Activated naive CD4-positive, alpha-beta T cell treated with anti-CD3 and anti-CD28 coated beads, Interleukin-2, amount 10 ng/mL, durations not matched to agents 7 days and 5 days (primary cell): ENCODE measurements around the gene PLEKHG5.

Source experiments
- CTCF ChIA-PET: fragments of 350-600 bp; sonication (Branson Sonifier 250); formaldehyde crosslinking; loops from one replicate; lab custom pipeline; 2021; ENCODE audit warnings: antibody characterized with exemption; lab: Charles Lee
- DNase-seq: peaks from one replicate; pipeline ENCODE4 v3.0.0-alpha.2; 2020
- H3K27ac Mint-ChIP-seq: one replicate; pipeline ENCODE4 v1.8.0; 2021; ENCODE audit warnings: mild to moderate bottlenecking, moderate library complexity, mixed read lengths
- H3K27me3 Mint-ChIP-seq: one replicate; pipeline ENCODE4 v1.8.0; 2021; ENCODE audit warnings: mild to moderate bottlenecking, mixed read lengths
- H3K36me3 Mint-ChIP-seq: one replicate; pipeline ENCODE4 v1.8.0; 2021; ENCODE audit warnings: mixed read lengths
- H3K4me1 Mint-ChIP-seq: one replicate; pipeline ENCODE4 v1.8.0; 2021; ENCODE audit warnings: mixed read lengths
- H3K4me3 Mint-ChIP-seq: one replicate; pipeline ENCODE4 v1.8.0; 2021; ENCODE audit warnings: mild to moderate bottlenecking, moderate library complexity, mixed read lengths
- H3K9me3 Mint-ChIP-seq: one replicate; pipeline ENCODE4 v1.8.0; 2021; ENCODE audit warnings: mixed read lengths

The PLEKHG5 gene

GRCh38 chr1:6487804-6488484 lies 3.5 kb downstream of the PLEKHG5 start:
- H3K4me1 Mint-ChIP-seq: peaks cover 27% of the 10 kb centered on the region
- H3K36me3 Mint-ChIP-seq: no peaks in the 10 kb centered on the region
- no peak overlapping the region for H3K4me3 Mint-ChIP-seq
- H3K27ac Mint-ChIP-seq: no peak overlapping the region
- DNase-seq: no peak
- no peaks in the 10 kb centered on the region for H3K9me3 Mint-ChIP-seq
- CTCF ChIA-PET: interaction anchor here (0.9 to 4.4 kb wide), 8 partner anchors 17 to 241 kb away, joined by 3 to 43 read pairs (median 6); partner anchors contain the start of genes NOL9, TAS1R1 and TNFRSF25
- peaks cover 50% of the 10 kb centered on the region for H3K27me3 Mint-ChIP-seq

GRCh38 chr1:6486433-6487011 lies 4.9 kb downstream of the PLEKHG5 start:
- H3K4me3 Mint-ChIP-seq: no peak overlapping the region
- no peaks in the 10 kb centered on the region for H3K9me3 Mint-ChIP-seq
- peak; percentile 93 for DNase-seq
- CTCF ChIA-PET: interaction anchor here (0.8 to 4.4 kb wide), 5 partner anchors 21 to 164 kb away, joined by 3 to 43 read pairs (median 3); partner anchors contain the start of genes NOL9, TAS1R1 and TNFRSF25
- H3K27me3 Mint-ChIP-seq: peaks cover 64% of the 10 kb centered on the region
- no peaks in the 10 kb centered on the region for H3K36me3 Mint-ChIP-seq
- peak overlapping the region; percentile 11 for H3K27ac Mint-ChIP-seq
- H3K4me1 Mint-ChIP-seq: peaks cover 14% of the 10 kb centered on the region

- no peak for DNase-seq
- H3K27me3 Mint-ChIP-seq: peaks cover 71% of the 10 kb centered on the region
- CTCF ChIA-PET: interaction anchor here (0.8 to 4.4 kb wide), 4 partner anchors 8 to 165 kb away, joined by 3 to 43 read pairs (median 3); partner anchors contain the start of gene TNFRSF25
- H3K4me1 Mint-ChIP-seq: peaks cover 9% of the 10 kb centered on the region
- H3K27ac Mint-ChIP-seq: no peak overlapping the region
- H3K4me3 Mint-ChIP-seq: no peak overlapping the region
- no peaks in the 10 kb centered on the region for H3K36me3 Mint-ChIP-seq
- H3K9me3 Mint-ChIP-seq: no peaks in the 10 kb centered on the region
Measured at GRCh38 chr1:6485168-6486101, 6.0 kb downstream of the PLEKHG5 start.

GRCh38 chr1:6484826-6485167 lies 6.7 kb downstream of the PLEKHG5 start:
- Mint-ChIP-seq H3K27me3 (peaks cover 71% of the 10 kb centered on the region), H3K4me3 (no peak overlapping the region), H3K27ac (no peak overlapping the region), H3K9me3 (no peaks in the 10 kb centered on the region), H3K36me3 (no peaks in the 10 kb centered on the region), H3K4me1 (peaks cover 9% of the 10 kb centered on the region)
- CTCF ChIA-PET: interaction anchor here (0.6 to 4.4 kb wide), 4 partner anchors 36 to 162 kb away, joined by 3 to 43 read pairs (median 3); no protein-coding TSS in a partner anchor
- DNase-seq: no peak

- H3K36me3 Mint-ChIP-seq: no peaks in the 10 kb centered on the region
- CTCF ChIA-PET: interaction anchor here (1.1 kb wide), 1 partner anchor 162 kb away, joined by 3 read pairs; no protein-coding TSS in a partner anchor
- H3K27me3 Mint-ChIP-seq: peaks cover 71% of the 10 kb centered on the region
- H3K4me1 Mint-ChIP-seq: peaks cover 9% of the 10 kb centered on the region
- no peak overlapping the region for H3K27ac Mint-ChIP-seq
- H3K4me3 Mint-ChIP-seq: no peak overlapping the region
- no peak for DNase-seq
- no peaks in the 10 kb centered on the region for H3K9me3 Mint-ChIP-seq
Measured at GRCh38 chr1:6483761-6484117, 7.7 kb downstream of the PLEKHG5 start.

GRCh38 chr1:6483017-6483760 lies 8.3 kb downstream of the PLEKHG5 start:
- H3K36me3 Mint-ChIP-seq: no peaks in the 10 kb centered on the region
- H3K4me3 Mint-ChIP-seq: no peak overlapping the region
- no peaks in the 10 kb centered on the region for H3K9me3 Mint-ChIP-seq
- H3K27ac Mint-ChIP-seq: no peak overlapping the region
- peaks cover 67% of the 10 kb centered on the region for H3K27me3 Mint-ChIP-seq
- no peak for DNase-seq
- CTCF ChIA-PET: no interaction called here
- peaks cover 9% of the 10 kb centered on the region for H3K4me1 Mint-ChIP-seq

GRCh38 chr1:6481820-6482219 lies 9.6 kb downstream of the PLEKHG5 start:
- Mint-ChIP-seq H3K9me3 (no peaks in the 10 kb centered on the region), H3K4me1 (peaks cover 9% of the 10 kb centered on the region), H3K27ac (no peak overlapping the region), H3K36me3 (no peaks in the 10 kb centered on the region), H3K4me3 (no peak overlapping the region), H3K27me3 (peaks cover 70% of the 10 kb centered on the region)
- CTCF ChIA-PET: no interaction called here
- DNase-seq: no peak

GRCh38 chr1:6477039-6477820 lies 14.2 kb downstream of the PLEKHG5 start:
- H3K27ac Mint-ChIP-seq: no peak overlapping the region
- H3K4me3 Mint-ChIP-seq: no peak overlapping the region

GRCh38 chr1:6476483-6476882 lies 15.0 kb downstream of the PLEKHG5 start:
- H3K27me3 Mint-ChIP-seq: peaks cover 30% of the 10 kb centered on the region
- H3K27ac Mint-ChIP-seq: no peak overlapping the region
- CTCF ChIA-PET: interaction anchor here (0.8 to 1.5 kb wide), 6 partner anchors 9 to 53 kb away, joined by 3 to 5 read pairs (median 3); no protein-coding TSS in a partner anchor
- no peak for DNase-seq
- no peaks in the 10 kb centered on the region for H3K9me3 Mint-ChIP-seq
- H3K4me1 Mint-ChIP-seq: peaks cover 7% of the 10 kb centered on the region
- H3K36me3 Mint-ChIP-seq: no peaks in the 10 kb centered on the region
- no peak overlapping the region for H3K4me3 Mint-ChIP-seq

More at GRCh38 chr1:6477039-6477820, 14.2 kb downstream of the PLEKHG5 start:
- DNase-seq: no peak
- Mint-ChIP-seq H3K36me3 (no peaks in the 10 kb centered on the region), H3K4me1 (peaks cover 5% of the 10 kb centered on the region), H3K9me3 (no peaks in the 10 kb centered on the region), H3K27me3 (peaks cover 38% of the 10 kb centered on the region)
- CTCF ChIA-PET: interaction anchor here (0.8 to 1.5 kb wide), 7 partner anchors 8 to 54 kb away, joined by 3 to 5 read pairs (median 3); no protein-coding TSS in a partner anchor

- no peaks in the 10 kb centered on the region for H3K36me3 Mint-ChIP-seq
- peak; percentile 85 for DNase-seq
- H3K9me3 Mint-ChIP-seq: no peaks in the 10 kb centered on the region
- CTCF ChIA-PET: interaction anchor here (0.6 kb wide), 1 partner anchor 763 kb away, joined by 3 read pairs; no protein-coding TSS in a partner anchor
- H3K27ac Mint-ChIP-seq: no peak overlapping the region
- H3K27me3 Mint-ChIP-seq: peaks cover 24% of the 10 kb centered on the region
- H3K4me3 Mint-ChIP-seq: no peak overlapping the region
- H3K4me1 Mint-ChIP-seq: peaks cover 7% of the 10 kb centered on the region
Measured at GRCh38 chr1:6475381-6476133, 15.9 kb downstream of the PLEKHG5 start.

- no peak for DNase-seq
- no peaks in the 10 kb centered on the region for H3K36me3 Mint-ChIP-seq
- H3K4me1 Mint-ChIP-seq: peaks cover 7% of the 10 kb centered on the region
- no peak overlapping the region for H3K27ac Mint-ChIP-seq
- CTCF ChIA-PET: no interaction called here
- no peaks in the 10 kb centered on the region for H3K9me3 Mint-ChIP-seq
- peaks cover 24% of the 10 kb centered on the region for H3K27me3 Mint-ChIP-seq
- no peak overlapping the region for H3K4me3 Mint-ChIP-seq
Measured at GRCh38 chr1:6474815-6475282, 16.6 kb downstream of the PLEKHG5 start.
